HAP-1 (cell line): ENCODE data around the gene OR52J3.

Experiments used
- DNase-seq, 2 experiments: peaks; one replicate each; pipeline ENCODE4 v3.0.0-alpha.2; 2016 to 2020; ENCODE audit warnings: low spot score in 2 of 2
- H3K27me3 ChIP-seq: fragments of 250-450 bp; sonication (Bioruptor Pico); 2 replicates; pipeline ENCODE4 v1.5.1; 2020; ENCODE audit warnings: low read depth, mild to moderate bottlenecking, moderate library complexity
- H3K36me3 ChIP-seq: fragments of 250-450 bp; sonication (Bioruptor Pico); replicated peaks from 2 replicates; pipeline ENCODE4 v1.5.1; 2020; ENCODE audit warnings: mild to moderate bottlenecking
- H3K4me1 ChIP-seq: fragments of 250-450 bp; sonication (Bioruptor Pico); 2 replicates; pipeline ENCODE4 v1.5.1; 2020; ENCODE audit warnings: mild to moderate bottlenecking
- H3K4me3 ChIP-seq: fragments of 250-450 bp; sonication (Bioruptor Pico); 2 replicates; pipeline ENCODE4 v1.5.1; 2020; ENCODE audit warnings: mild to moderate bottlenecking, moderate library complexity
- H3K9me3 ChIP-seq: fragments of 250-450 bp; sonication (Bioruptor Pico); 2 replicates; pipeline ENCODE4 v1.5.1; 2020; ENCODE audit warnings: mild to moderate bottlenecking, moderate library complexity
- in situ Hi-C: fragments of 300-500 bp; cut with MboI; formaldehyde crosslinking; loops from 3 replicates; pipeline ENCODE4 v1.14.3; 2020; ENCODE audit warnings: low sequenced_read_pairs, inconsistent platforms, mixed read lengths

The OR52J3 gene

GRCh38 chr11:5059391-5059790 is 13.1 kb downstream of the OR52J3 start, which contains the start of gene OR52E2:
OR52E2 (minus strand) TSS chr11:5059627; CDS start chr11:5059627, 0 bp downstream.
- Histone ChIP-seq H3K27me3 (no peaks in the 10 kb centered on the region), H3K4me3 (no peak within 1 kb of the TSS), H3K9me3 (no peaks in the 10 kb centered on the region), H3K4me1 (no peaks in the 10 kb centered on the region), H3K36me3 (no peaks in the 10 kb centered on the region)
- no peak for DNase-seq
- in situ Hi-C loops = no loop called here

- no peak for DNase-seq
- no peaks in the 10 kb centered on the region for H3K9me3 ChIP-seq
- no peaks in the 10 kb centered on the region for H3K36me3 ChIP-seq
- no peak overlapping the region for H3K4me3 ChIP-seq
- in situ Hi-C loops = no loop called here
- no peaks in the 10 kb centered on the region for H3K27me3 ChIP-seq
- H3K4me1 ChIP-seq = no peaks in the 10 kb centered on the region
Observed at GRCh38 chr11:5065027-5065426, 18.7 kb downstream of the OR52J3 start.

GRCh38 chr11:5069272-5069671 is 22.9 kb downstream of the OR52J3 start, which contains the start of gene OR52E1:
OR52E1 (plus strand) TSS chr11:5069572.
- Histone ChIP-seq H3K4me3 (no peak within 1 kb of the TSS), H3K36me3 (no peaks in the 10 kb centered on the region), H3K9me3 (no peaks in the 10 kb centered on the region), H3K4me1 (no peaks in the 10 kb centered on the region), H3K27me3 (no peaks in the 10 kb centered on the region)
- no peak for DNase-seq
- in situ Hi-C loops = no loop called here

GRCh38 chr11:5071799-5072198 is 25.5 kb downstream of the OR52J3 start:
- Histone ChIP-seq H3K9me3 (no peaks in the 10 kb centered on the region), H3K4me1 (no peaks in the 10 kb centered on the region), H3K4me3 (no peak overlapping the region), H3K36me3 (no peaks in the 10 kb centered on the region), H3K27me3 (no peaks in the 10 kb centered on the region)
- in situ Hi-C loops = no loop called here
- DNase-seq = no peak

GRCh38 chr11:5081405-5081804 is 35.1 kb downstream of the OR52J3 start:
- in situ Hi-C loops = no loop called here
- DNase-seq = no peak
- Histone ChIP-seq H3K4me1 (no peaks in the 10 kb centered on the region), H3K4me3 (no peak overlapping the region), H3K9me3 (no peaks in the 10 kb centered on the region), H3K36me3 (no peaks in the 10 kb centered on the region), H3K27me3 (no peaks in the 10 kb centered on the region)

- no peak for DNase-seq
- no peak overlapping the region for H3K4me3 ChIP-seq
- no peaks in the 10 kb centered on the region for H3K36me3 ChIP-seq
- in situ Hi-C loops = no loop called here
- H3K27me3 ChIP-seq = no peaks in the 10 kb centered on the region
- no peaks in the 10 kb centered on the region for H3K9me3 ChIP-seq
- H3K4me1 ChIP-seq = no peaks in the 10 kb centered on the region
Observed at GRCh38 chr11:5083602-5084001, 37.3 kb downstream of the OR52J3 start.

GRCh38 chr11:5088556-5088955 is 42.2 kb downstream of the OR52J3 start:
- no peaks in the 10 kb centered on the region for H3K4me1 ChIP-seq
- H3K27me3 ChIP-seq = no peaks in the 10 kb centered on the region
- in situ Hi-C loops = no loop called here
- no peaks in the 10 kb centered on the region for H3K36me3 ChIP-seq
- no peaks in the 10 kb centered on the region for H3K9me3 ChIP-seq
- H3K4me3 ChIP-seq = no peak overlapping the region
- DNase-seq = no peak

GRCh38 chr11:5090668-5091067 is 44.3 kb downstream of the OR52J3 start:
- H3K4me3 ChIP-seq = no peak overlapping the region
- no peaks in the 10 kb centered on the region for H3K36me3 ChIP-seq
- H3K4me1 ChIP-seq = no peaks in the 10 kb centered on the region
- no peak for DNase-seq
- no peaks in the 10 kb centered on the region for H3K27me3 ChIP-seq
- in situ Hi-C loops = no loop called here
- no peaks in the 10 kb centered on the region for H3K9me3 ChIP-seq

- Histone ChIP-seq H3K27me3 (no peaks in the 10 kb centered on the region), H3K9me3 (no peaks in the 10 kb centered on the region), H3K36me3 (no peaks in the 10 kb centered on the region), H3K4me1 (no peaks in the 10 kb centered on the region), H3K4me3 (no peak overlapping the region)
- in situ Hi-C loops = no loop called here
- DNase-seq = no peak
Observed at GRCh38 chr11:5092821-5093585, 46.7 kb downstream of the OR52J3 start.

- in situ Hi-C loops = no loop called here
- no peaks in the 10 kb centered on the region for H3K36me3 ChIP-seq
- no peaks in the 10 kb centered on the region for H3K27me3 ChIP-seq
- H3K9me3 ChIP-seq = no peaks in the 10 kb centered on the region
- no peak for DNase-seq
- no peaks in the 10 kb centered on the region for H3K4me1 ChIP-seq
- no peak overlapping the region for H3K4me3 ChIP-seq
Observed at GRCh38 chr11:5096011-5096410, 49.7 kb downstream of the OR52J3 start.
